Endometrium (tissue), 2 donors: Measurements from ENCODE around the gene DMD.

ENCODE experiments used
- FAIRE-seq: peaks from 2 replicates; lab custom pipeline; 2012; peaks lifted over from hg19 to GRCh38; lab: Jason Lieb, UNC
- donor health status: control.
- donor health status: control.

The DMD gene

DNA sequence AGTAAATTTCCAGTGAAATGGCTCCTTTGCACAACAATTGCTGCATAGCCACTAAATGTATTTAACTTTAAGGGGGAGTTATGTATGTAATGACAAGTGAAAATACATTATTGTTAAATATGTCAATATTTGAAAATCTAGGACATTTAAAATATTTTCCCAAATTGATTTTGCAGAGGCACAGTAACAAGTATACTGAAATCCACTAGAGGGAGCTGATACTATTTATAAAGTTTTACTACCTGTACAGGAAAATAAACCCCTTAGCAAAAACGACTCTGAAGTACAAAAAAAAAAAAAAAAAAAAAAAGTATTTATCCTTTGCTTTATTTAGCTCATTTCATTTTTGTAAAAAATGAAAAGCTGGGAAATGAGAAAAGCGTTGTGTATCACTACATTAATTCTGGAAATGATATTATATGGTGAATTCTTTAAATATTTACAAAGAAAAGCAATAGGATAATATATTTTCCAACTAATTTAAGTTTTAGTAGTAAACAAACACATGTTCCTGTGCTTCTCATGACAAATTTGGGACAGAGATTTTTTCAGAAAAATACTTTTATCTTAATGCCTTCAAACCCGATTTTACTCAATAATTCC is 727.7 kb downstream of the DMD start:
- peak; percentile 33 for FAIRE-seq

DNA sequence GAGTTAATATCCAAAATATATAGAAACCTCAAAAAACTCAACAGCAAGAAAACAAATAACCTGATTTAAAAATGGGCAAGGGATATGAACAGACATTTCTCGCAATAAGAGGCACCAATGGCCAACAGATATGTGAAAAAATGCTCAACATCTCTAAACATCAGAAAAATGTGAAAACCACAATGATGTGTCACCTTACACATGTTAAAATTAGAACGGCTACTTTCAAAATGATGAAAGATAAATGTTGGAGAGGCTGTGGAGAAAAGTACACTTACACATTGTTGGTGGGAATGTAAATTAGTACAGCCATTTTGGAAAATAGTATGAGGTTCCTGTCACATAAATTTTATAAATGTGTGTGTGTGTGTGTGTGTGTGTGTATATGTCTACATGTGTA is 731.3 kb downstream of the DMD start:
- no peak for FAIRE-seq

DNA sequence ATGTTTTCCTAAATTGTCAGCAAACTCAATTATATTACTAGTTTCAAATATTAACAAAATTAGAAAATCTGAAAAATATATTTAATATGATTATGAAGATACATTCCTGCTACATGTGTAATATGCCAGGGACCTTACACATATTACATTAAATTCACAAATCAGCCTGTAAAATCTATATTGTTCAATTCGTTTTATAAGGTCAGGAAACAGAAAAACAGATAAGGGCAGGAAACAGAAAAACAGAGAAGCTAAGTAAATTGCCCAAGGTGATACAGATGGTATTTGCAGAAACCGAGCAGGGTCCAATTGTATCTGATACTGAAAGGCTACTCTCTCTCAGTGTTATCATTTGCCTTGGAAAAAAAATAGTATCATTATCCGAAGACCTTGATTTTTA is 739.0 kb downstream of the DMD start:
- FAIRE-seq, result no peak

DNA sequence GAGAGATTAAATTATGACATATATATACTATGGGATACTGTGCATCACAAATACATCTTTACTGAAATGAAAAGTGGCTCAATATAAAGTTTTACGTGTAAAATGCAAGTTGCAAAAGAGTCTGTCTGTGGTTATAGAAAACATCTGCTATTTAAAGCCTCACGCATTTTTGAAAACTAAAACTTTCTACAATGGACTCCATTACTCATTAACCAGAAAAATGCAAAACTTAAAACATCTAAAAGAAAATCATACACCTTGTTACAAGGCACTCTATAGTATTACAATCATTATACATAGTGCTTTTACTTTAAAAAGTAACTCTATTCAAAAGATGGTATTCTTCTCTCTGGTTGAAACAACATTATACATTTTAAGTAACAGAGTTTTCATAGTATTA is 755.6 kb downstream of the DMD start:
- no peak for FAIRE-seq

DNA sequence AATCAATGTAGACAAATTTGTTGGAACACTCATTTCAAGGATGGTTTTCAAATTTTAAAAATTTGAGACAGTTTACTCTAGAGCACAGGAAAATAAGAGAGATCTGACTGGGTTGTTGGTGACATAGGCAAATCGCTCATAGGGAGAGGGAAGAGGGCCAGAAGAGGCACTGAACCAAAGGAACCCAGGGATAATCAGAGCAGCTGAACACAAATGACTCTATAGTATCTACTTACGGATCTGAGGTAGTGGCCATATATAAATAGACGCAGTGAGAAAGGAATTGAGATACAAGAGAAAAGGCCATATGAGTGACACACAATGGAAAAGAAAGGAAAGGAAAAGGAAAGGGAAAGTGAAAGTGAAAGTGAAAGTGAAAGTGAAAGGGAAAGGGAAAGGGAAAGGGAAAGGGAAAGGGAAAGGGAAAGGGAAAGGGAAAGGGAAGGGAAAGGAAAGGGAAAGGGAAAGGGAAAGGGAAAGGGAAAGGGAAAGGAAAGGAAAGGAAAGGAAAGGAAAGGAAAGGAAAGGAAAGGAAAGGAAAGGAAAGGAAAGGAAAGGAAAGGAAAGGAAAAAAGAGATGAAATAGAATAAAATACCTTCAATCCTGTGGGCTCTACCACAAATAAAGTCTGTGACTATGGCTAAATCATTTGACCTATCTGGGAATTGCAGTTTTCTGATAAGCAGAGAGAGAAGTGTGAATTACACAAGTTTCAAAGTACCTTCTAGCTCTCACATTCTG is 759.2 kb downstream of the DMD start:
- no peak for FAIRE-seq

DNA sequence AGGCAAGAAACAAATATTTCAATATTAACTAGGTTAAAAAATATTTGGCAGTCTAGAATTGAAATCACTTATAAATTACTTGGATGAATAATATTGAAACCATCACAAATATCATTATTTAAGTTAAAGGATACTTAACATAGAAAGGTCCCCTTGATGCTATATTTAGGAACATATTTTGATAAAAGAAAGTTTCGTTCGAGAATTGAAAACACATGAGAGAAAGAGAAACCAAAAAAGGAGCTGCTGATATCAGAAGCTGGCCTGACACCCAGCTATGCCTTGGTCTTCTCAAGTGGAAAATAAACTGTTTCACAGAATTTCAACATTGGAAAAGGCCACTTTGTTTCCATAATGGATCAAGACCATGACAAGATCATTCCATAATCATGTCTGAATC is 762.4 kb downstream of the DMD start:
- FAIRE-seq, result no peak

DNA sequence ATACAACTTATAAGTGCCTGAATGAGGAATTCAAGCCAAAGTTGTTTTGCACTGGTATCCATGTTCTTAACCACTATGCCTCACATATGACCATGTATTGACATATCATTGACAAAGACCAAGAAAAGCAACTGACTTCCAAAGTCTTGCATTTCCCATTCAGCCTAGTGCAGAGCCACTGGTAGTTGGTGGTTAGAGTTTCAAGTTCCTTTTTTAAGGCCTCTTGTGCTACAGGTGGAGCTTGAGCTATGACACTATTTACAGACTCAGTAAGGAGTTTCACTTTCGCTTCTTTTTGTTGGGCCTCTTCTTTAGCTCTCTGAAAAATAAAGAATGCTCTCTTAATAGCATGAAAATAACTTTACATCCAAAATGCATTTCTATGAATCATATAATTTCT is 763.0 kb downstream of the DMD start:
- no peak for FAIRE-seq

DNA sequence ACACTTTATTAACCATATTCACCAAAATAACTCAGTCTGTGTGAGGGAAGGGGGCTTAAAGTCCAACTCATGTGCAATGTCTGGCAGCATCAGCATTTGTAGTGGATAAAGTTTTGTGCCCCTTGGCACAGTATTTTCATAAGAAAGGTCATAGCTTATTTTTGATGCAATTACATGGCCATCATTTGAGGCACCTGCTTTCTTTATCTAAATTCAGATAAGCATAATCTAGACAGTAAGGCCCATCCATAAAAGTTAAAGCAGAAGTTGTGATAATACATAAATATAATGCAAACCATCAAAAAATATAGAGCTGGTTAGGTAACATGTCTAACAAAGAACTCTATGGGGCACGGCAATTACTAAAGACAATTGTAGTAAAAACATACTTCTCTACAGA is 763.7 kb downstream of the DMD start:
- FAIRE-seq, result no peak

DNA sequence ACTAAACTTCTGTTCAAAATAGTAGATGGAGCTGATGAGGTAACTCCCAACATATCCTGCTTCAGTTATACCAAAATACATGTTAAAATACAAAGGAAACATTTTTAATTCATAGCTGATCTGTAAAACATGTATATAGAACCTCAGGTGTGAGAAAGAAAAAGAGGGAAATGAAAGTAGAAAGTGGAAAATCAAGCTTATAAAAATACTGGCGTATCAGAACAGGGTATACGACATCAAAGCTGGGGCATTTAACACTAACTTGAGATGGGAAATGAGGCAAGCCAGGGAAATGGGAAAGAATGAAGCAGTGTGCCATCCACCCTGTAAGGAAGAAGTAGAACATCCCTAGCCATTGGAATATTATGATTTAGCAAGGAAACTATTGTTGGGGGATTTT is 767.5 kb downstream of the DMD start:
- no peak for FAIRE-seq

DNA sequence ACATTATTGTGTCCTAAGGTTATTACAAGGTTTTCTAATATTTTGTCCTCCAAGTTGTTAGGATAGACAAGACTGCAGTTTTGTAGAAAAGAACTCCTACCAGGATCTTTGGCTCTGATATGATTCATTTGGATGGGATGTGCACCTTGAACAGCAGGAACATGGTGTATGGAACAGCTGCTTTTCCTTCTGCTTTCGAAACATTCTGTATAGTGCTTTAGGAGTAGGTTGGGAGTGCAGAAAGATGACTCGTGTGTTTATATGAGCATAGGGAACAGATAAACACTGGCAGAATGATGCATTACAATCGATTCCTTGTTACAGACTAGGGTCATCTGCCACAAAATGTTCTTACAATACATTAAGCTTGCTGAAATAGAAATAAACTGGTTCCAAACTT is 790.1 kb downstream of the DMD start:
- no peak for FAIRE-seq

DNA sequence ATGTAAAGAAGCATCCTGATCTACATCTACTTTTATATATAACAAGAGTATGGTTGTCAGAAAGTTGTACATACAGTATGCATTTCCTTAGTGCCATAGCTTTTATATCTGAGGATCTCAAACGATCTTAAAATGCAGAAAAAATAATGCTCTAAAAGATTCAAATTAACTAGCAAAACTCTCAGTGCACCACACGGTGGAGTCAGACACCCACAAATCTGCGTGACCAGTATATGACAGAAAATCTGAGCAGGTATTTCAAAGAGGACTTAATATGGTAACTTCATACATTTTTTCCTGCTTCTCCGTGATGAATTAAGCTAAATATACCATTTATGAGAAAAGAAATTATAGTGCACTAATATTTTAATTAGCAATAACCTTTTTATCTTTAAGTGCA is 803.0 kb downstream of the DMD start:
- FAIRE-seq, result no peak

DNA sequence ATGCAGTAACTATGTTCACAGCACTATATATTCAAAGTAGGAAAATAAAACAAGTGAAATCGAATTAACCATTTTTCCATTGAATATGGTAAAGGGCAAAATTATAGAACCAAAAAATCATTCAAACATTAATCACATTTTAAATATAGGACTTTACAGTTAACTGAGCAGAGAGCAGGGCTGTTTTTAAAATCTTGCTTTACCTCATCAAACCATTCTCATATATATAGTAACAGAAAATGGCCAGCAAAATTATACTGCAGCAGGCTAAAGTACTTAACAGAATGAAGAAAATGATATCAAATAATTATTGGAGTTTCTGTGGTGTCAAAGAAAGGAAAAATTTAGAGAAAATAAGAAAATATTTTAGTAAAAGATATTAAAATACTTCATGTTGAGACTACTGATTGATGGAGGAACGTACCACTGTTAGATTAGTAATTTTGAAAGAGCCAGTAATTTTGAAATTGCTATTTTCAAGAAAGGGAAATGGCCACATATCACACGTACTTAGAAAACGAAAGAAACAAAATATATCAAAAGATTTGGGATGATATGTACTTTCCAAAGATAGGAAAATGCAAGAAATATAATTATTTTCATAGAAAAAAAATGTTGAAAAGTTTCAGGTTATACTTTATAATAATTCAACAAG is 813.7 kb downstream of the DMD start:
- no peak for FAIRE-seq

DNA sequence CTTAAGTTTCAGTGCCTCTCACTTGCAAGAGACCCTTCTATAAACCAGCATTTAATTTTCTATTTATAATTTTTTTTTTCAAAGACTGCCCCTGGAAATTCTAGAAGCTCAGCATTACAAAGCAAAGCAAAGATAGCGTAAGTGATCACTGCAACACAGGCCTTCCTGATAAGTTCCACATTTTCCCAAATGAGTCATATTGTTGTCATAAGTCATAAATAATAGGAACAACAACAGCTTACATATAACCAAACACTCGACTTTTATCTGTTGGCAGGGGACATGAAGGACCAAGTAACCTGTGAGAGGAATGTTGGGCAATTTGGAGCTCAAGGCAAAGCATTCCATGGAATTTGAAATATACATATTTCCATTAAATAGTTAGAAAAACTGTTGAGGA is 815.5 kb downstream of the DMD start:
- FAIRE-seq, result no peak

DNA sequence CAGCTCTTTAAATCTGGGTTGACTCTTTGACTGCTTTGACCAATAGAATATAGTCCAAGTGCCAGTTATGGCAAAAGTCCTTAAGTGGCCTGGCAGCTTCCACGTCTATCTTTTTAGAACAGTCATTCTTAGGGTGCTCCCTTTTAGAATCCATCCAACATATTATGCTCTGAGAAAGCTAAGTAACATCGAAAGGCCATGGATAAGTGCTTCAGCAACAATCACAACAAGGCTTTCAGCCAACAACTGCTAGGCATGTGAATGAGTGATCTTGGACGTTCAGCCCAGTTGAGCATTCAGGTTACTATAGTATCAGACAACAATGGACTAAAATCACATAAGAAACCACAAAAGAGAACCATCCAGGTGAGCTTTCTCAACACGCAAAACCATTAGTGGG is 818.7 kb downstream of the DMD start:
- no peak for FAIRE-seq

DNA sequence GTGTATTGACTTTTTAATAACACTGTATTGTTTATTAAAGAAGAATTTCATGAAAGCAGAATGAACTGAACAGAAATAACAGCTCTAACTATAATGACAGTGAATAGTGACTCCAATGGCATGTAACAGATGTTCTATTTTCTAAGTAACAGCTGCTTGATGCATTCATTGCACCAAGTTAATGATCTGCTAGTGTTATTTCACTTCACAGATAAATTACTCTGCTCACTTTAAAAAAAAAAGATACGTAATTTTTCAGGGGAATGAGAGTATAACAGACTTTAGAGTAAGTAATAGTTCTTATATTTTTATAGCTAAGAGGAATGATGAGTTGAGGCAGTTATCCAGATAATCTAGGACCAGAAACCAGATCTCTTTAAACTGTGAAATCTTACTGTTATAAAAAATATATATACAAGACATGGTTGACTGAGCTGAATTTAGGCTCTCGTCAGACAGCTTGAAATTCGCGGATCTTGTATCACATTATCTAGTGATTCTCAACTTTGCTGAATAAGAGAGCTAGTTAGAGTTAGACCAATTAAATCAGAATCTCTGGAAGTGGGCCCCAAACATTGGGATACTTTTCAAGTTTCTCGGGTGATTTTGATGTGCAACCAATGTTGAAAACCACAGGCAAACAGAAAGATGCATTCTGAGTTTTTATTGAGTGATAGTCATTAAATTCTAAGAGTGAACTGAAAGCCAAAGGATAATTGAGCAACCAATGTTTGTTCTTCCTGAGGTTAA is 840.7 kb downstream of the DMD start:
- no peak for FAIRE-seq

DNA sequence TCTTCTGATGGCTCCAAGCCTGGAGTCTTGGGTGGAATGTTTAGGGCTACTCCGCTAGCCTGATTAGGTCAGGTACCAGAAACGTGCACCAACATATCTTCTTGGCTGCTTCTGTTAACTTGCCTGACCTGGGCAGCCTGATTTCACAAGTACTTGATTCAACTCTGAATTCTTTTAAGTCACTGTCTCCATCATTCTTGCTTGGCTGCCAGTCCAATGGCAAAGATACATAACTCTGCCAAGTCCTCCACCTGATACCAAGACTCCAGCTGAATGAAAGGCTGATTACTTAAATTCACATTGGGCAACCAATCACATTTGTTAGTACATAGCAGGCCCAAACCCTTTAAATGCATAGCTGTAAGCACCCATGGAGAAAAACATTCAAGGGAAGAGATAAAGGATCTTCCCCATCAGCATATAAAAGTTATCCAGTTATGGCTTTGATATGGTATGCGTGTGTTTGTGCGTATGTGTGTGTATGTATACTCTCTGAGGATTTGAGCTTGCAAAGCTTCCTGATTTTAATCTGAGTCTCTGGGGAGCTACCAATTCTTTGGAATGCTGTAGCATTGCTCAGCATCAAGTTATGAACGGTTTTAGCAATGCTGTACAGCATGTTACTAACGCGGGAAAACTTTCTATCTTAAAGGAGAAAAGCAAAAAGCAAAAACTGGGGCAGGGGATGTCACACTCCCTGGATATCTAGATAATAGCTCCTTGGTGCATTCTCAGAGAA is 917.2 kb downstream of the DMD start:
- no peak for FAIRE-seq

DNA sequence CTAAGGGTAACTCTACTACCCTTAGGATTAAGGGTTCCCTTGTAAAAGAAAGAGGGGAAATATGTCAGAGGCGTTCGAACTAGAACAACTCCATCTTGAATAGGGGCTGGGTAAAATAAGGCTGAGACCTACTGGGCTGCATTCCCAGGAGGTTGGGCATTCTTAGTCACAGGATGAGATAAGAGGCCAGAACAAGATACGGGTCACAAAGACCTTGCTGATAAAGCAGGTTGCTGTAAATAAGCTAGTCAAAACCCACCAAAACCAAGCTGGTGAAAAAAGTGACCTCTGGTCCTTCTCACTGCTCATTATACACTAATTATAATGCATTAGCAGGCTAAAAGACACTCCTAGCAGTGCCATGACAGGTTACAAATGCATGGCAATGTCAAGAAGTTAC is 922.0 kb downstream of the DMD start:
- FAIRE-seq, result no peak

DNA sequence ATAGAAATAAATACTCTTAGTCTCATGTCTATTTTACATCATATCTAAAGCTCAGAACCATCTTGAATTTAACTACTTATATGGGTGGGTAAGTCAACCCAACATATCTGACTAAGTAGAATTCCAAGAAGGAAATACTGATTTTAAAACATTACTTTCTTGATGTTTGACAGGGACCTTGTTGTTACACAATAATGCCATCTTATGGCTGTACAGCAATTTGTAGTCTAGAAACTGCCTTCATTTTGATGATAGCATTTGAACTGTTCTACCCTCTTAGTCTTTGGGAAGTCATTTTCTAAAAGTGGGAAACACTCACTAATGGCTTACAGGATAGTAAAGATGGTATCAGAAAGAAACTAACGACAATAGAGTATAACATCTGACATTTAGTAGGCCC is 929.5 kb downstream of the DMD start:
- FAIRE-seq, result no peak

DNA sequence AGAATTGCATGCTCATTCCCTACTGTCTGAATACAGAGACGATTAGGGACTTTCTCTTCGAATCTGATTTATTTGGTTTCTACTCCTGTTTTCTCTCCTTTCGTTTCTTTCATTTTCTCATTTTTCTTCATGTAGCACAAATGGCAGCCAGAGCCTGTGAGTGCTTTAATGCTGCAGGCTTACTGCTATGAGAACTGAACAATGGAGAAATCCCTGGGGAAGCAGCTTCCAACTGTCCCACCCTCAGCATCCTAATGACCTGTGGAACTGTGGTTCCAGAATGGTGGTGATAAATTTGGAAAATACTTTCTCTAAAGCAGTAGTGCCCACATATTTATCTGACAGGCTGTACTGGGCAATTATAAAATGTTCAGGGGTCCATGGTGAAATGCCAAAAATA is 930.4 kb downstream of the DMD start:
- no peak for FAIRE-seq

DNA sequence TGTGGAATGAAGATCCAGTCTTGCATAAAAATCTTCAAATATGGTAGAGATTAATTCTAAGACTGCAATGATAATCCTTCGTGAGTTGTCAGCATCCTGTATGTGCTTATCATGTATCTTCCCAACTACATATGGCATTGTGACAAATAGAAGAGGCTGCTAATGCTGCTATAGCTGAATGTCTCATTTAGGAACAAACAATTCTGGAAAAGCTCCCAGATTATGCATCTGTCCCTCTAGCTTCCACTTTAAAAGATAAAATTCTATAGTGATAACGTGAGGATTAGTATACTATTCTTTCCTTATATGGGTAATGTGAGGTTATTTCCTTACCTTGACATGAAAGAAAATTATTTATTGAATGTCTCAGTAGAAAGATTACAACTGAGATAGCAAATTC is 930.9 kb downstream of the DMD start:
- FAIRE-seq, result no peak

DNA sequence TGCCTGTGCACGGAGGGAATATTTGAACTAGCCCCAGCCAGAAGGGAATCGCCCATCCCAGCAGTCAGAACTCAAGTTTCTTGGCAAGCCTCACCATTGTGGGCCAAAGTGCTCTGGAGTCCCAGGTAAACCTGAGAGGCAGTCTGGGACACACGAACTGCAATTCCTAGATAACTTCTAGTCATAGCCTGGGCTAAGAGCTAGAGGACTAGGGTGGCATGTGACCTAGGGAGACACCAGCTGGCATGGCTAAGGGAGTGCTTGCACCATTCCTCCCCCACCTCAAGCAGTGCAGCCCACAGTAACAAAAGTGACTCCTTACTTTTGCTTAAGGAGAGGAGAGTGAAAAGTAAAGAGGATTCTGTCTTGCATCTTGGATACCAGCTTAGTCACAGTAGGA is 935.2 kb downstream of the DMD start:
- FAIRE-seq, result no peak

DNA sequence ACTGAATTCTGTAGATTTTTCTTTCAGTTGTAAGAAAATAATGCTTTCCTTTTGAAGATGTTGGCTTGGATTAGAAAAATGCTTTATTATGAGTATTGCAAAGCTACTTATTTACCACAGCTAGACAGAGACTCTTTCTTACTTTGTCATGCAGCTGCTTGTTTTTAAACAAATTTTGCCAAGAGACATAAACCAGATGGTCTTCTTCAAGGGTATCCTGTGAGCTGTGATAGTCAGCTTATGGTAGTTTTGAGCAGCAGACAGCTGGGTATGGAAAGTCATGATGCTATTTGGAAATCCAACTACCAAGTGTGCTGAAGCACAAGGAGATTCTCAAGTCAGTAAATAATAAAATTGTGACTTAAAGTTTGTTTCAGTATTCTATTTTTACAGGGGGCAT is 941.5 kb downstream of the DMD start:
- no peak for FAIRE-seq
